ENCODE results near the gene PTPN13. TPM values are rescaled to one million over a fixed set of nuclear protein-coding genes. Genes with fewer than 3 reads are reported as not detected.
"Not testable (repeated sequence)": the region's sequence is repeated elsewhere in the genome, so short reads cannot be mapped to it uniquely, and the experiment has no call there.

PTPN13 gene
- total RNA-seq, 1 donor from 2014 or later = under 0.01 TPM

DNA sequence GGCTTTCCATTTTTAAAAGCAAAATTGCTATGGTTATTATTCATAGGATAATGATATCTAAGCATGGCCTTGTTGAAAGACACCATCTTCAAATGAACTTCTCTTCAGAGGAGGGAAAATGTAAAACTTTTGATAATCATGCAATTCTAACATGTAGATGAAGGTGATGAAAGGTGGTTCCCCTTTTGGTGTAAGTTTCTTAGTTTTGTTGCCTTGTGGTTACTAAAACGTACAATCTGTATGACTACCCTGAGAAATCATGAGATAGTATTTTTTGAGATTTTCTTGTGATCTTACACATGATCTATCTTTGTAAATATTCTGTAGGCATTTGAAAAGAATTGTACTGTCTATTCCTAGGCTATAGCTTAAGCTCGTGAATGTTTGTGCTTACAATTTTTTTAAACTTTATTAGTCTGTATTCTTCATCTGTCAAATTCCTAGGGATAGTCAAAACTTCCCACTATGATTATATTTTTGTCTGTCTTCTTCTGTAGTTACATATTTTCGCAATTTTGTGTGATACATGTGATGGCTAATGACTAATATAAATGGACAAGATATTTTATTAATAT lies 47.5 kb downstream of the PTPN13 start:
- no peak for DNase-seq (ENCODE audit: low read depth in 2 of 2)

GRCh38 chr4:86644892-86645291 lies 50.8 kb downstream of the PTPN13 start:
- no peak for DNase-seq (ENCODE audit: low read depth in 2 of 2)

DNA sequence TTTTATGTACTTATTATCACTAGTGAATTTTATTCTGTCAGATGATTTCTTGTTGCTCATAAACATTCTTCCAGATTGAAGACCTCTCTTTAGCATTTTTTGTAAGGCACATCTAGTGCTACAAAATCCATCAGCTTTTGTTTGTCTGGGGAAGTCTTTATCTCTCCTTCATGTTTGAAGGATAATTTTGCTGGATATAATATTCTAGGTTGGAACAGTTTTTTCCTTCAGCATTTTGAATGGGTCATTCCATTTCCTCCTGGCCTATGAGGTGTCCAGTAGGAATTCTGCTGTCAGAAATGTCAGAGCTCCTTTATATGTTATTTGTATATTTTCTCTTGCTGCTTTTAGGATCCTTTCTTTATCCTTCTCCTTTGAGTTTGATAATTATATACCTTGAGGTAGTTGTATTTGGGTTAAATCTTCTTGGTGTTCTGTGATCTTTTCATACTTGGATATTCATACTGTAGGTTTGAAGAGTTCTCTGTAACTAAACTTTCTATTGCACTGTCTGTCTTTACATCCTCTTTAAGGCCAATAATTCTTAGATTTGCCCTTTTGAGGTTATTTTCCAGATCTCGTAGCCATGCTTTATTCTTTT lies 58.3 kb downstream of the PTPN13 start:
- DNase-seq (ENCODE audit: low read depth in 2 of 2) = no peak

GRCh38 chr4:86653237-86653865 lies 59.2 kb downstream of the PTPN13 start:
- peak; percentile 7 to 53 for DNase-seq (ENCODE audit: low read depth in 2 of 2)

DNA sequence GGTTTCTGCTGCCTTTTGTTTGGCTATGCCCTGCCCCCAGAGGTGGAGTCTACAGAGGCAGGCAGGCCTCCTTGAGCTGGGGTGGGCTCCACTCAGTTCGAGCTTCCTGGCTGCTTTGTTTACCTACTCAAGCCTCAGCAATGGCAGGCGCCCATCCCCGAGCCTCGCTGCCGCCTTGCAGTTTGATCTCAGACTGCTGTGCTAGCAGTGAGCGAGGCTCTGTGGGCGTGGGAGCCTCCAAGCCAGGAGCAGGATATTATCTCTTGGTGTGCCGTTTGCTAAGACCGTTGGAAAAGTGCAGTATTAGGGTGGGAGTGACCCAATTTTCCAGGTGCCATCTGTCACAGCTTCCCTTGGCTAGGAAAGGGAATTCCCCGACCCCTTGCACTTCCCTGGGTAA lies 62.7 kb downstream of the PTPN13 start:
- not testable (repeated sequence) for DNase-seq (ENCODE audit: low read depth in 2 of 2)

GRCh38 chr4:86657382-86657781 lies 63.3 kb downstream of the PTPN13 start:
- no peak for DNase-seq (ENCODE audit: low read depth in 2 of 2)

DNA sequence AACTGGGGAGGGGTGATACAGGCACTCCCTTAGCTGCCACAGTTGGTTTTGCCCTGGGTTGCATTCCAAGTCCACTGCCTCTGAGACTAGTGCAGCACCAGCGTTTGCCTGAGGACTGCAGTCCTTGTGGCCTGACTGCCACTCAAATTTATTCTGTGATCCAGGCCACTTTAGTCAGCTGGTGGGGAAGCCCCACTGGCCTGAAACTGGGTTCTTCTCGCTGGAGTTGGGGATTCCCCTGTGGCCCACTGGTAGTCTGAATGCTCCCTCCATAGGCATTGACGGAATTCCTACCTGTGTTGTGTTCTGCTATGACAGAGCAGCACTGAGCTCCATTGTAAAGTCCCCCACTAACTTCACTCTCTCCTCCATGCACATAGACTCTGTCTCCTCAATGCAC lies 63.8 kb downstream of the PTPN13 start:
- no peak for DNase-seq (ENCODE audit: low read depth in 2 of 2)

- DNase-seq (ENCODE audit: low read depth in 2 of 2) = no peak
These were observed 66.3 kb downstream of the PTPN13 start for GRCh38 chr4:86660401-86660800.

DNA sequence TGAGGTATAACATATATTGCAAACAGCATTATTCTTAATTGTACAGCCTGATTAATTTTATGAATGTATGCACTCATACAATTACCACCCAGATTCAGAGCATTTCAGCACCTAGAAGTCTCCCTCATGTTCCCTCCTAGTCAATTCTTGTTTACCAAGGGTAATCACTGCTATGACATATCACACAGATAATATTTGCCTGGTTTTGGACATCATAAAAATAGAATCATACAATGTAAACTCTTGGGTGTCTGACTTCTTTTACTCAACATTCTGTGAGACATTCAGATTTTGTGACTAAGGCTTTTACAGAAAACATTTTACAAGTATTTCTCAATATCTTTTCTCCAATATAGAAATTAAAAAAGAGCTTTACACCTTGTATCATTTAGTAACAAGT lies 66.9 kb downstream of the PTPN13 start:
- no peak for DNase-seq (ENCODE audit: low read depth in 2 of 2)

- DNase-seq (ENCODE audit: low read depth in 2 of 2) = no peak
These were observed 67.3 kb downstream of the PTPN13 start for GRCh38 chr4:86661418-86661817.

DNA sequence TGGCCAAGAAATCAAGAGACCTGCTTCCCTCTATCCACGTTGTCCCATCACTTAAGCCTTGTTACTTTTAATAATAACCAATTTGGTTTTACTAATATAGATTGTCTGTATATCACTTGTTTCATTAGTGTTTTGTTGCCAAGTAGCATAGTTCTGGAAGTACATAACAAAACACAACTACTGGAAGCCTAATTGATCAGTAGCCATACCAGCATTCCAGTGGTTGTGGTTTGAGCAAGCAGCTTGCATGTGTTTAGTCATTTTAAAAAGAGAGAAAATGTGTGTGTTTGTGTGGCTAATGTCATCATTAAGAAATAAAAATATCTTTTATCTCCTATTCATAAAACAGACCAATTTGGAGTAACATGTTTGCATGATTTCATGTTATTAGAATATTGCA lies 70.8 kb downstream of the PTPN13 start:
- DNase-seq (ENCODE audit: low read depth in 2 of 2) = no peak

GRCh38 chr4:86670298-86670697 lies 76.2 kb downstream of the PTPN13 start:
- DNase-seq (ENCODE audit: low read depth in 2 of 2) = no peak

DNA sequence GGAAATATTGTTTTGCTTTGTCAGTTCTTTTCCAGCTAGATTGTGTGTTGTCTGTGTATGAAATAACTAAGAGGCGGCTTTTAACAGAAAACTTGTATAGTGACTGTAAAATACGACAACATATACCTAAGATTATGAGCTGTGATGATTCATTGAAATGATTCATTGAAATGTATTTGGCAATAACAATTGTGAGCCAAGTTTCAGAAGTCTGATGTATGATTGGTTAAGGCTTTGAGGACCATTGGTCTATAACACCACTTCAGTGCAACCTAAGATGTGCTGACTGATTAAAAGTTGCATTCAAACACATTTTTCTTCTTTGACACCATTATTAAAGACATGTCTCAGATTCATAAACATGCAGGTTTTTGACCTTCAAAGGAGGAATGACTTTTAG lies 76.6 kb downstream of the PTPN13 start:
- DNase-seq (ENCODE audit: low read depth in 2 of 2) = no peak

DNA sequence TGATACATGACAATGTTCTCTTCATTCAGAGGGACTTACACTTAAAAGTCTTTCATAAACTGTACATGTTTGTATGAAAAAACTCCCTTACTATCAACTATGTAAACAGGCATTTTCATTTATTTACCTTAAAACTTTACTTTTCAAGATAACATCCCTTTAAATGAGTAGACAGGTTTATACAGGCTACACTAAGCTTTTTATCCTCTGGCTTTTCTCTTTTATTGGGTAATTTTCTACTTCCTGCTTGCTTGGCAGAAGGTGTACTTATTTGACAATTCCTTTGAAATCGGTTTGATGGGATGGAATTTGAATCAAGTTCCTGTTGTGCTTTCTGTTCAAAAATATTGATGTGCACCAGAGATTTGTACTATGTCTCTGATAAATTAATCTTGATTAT lies 81.4 kb downstream of the PTPN13 start:
- DNase-seq (ENCODE audit: low read depth in 2 of 2) = no peak

DNA sequence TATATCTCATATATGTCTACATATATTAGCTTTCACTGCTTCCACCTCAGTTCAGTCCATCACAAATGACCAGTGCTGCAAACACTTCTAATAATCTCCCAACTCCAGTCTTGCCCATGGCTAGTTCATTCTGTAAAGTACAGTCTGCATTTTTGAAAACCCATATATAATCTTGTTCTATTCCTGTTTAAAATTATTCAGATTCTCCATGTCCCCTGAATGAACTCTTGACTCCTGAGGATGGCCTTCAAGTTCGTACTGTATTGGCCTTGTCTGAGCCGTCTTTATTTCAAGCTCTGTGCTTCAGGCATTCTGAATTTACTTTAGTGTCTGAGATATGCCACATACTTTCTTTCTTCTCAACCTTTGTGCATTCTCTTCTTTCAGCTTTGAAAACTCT lies 84.7 kb downstream of the PTPN13 start:
- DNase-seq (ENCODE audit: low read depth in 2 of 2) = no peak

DNA sequence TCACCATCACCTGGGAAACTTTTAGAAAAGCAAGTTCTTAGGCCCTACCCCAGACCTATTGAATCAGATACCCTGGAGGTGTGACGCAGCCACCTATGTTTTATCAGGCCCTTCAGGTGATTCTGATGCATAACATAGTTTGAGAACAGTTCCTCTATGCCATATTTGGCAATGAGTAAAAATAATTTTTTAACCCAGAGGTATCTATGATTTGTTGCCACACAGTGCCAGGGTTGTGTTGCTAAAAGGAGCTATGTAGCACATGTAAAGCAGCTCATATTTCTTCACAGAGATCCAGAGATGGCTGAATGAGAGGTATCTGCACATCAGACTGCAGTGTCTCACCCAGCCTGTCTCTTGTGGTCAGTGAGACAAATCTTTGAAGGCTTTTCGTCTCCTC lies 85.3 kb downstream of the PTPN13 start:
- no peak for DNase-seq (ENCODE audit: low read depth in 2 of 2)

GRCh38 chr4:86683167-86683566 lies 89.1 kb downstream of the PTPN13 start:
- no peak for DNase-seq (ENCODE audit: low read depth in 2 of 2)

DNA sequence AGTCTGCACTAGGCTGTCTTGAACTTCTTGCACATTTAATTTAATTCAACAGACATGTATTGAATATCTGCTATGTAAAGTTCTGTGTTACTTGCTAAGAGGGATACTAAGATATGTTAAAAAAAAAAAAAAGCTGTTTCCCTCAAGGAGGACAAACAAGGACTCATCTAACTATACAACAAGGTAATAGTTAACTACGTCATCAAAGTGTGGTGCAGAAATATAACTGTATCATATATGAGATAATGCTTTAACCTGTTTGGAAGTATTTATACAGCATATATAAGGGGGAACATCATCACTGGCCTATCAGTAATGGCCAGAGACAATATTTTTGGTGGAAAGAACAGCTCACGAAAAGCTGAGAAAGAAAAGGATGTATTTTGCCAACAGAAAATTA lies 89.9 kb downstream of the PTPN13 start:
- no peak for DNase-seq (ENCODE audit: low read depth in 2 of 2)

GRCh38 chr4:86685401-86685800 lies 91.3 kb downstream of the PTPN13 start:
- DNase-seq (ENCODE audit: low read depth in 2 of 2) = peak; percentile 1 to 7

DNA sequence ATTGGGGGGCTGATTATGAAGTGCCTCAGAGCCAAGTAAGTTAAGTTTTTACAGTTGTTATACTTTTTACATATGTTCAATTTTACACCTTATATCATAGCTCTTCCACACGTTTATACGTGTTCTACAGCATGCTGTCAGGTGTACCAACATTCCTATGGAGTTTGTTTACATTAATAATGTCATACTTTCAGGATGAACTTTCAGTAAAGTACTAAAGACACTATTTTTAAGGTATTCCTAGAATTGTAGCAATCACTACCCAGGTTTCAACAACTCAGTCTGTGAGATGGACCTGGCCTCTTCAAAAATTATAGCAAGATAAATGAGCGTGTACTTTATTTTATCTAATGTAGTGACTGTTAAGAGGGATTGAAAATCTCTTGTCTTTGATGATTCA lies 92.6 kb downstream of the PTPN13 start:
- no peak for DNase-seq (ENCODE audit: low read depth in 2 of 2)

DNA sequence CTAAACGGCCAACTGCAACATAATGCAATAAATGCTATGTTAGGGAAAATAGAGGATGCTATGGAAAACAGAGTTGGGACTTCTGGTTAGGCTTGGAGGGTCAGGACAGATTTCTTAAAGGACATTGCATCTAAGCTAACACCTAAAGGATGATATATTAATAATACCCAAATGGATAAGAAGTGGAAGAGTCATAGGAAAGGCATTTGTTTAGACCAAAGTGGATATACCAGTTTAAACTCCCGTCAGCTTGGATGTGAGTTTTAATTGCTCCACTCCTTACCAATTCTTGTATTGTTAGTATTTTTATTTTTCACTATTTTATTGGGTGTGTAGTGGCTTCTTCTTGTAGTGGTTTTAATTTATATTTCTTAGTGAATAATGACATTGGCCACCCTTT lies 93.9 kb downstream of the PTPN13 start:
- no peak for DNase-seq (ENCODE audit: low read depth in 2 of 2)

DNA sequence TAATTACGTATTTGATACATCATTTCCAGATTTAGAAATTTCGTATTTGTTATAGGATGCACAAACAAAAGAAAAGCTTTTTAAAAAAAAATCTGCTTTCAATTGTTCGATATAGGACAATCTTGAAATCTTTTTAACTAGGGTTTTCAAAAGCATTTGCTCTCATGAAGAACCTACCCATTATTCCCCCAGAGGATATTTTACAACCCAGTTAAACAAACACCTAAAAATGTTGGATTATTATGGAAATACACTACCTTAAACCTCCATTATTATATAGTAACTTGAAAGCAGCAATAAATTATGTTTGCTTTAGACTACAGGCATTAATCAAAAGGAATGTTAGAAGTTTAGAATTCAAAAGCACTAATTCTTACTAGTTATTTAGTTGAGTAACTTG lies 110.5 kb downstream of the PTPN13 start:
- DNase-seq (ENCODE audit: low read depth in 2 of 2) = no peak

- no peak for DNase-seq (ENCODE audit: low read depth in 2 of 2)
These were observed 112.9 kb downstream of the PTPN13 start for GRCh38 chr4:86706923-86707597.

Data from dermis microvascular lymphatic vessel endothelial cell (primary cell).